IMR-90 (cell line): Measurements from ENCODE around the gene CD70. TPM values are rescaled to one million over a fixed set of nuclear protein-coding genes. Genes with fewer than 3 reads are reported as not detected.

ENCODE experiments used
- ATAC-seq: fragments of 200-7000 bp; cut with Tn5 transposase; 2 replicates; pipeline ENCODE4 v1.9.1; 2020; ENCODE audit warnings: low read depth, mild to moderate bottlenecking, moderate library complexity
- BruUV-seq: library from RNA; stranded (reverse); fragments of 400-500 nt; replicated peaks from 2 replicates; lab custom pipeline; 2021; lab: Mats Ljungman, UMichigan
- CTCF ChIA-PET: fragments of 300-600 bp; formaldehyde crosslinking; extraction: SDS; loops from one replicate; lab custom pipeline; 2021; ENCODE audit warnings: antibody characterized with exemption; lab: Yijun Ruan, JAX
- POLR2A ChIA-PET: fragments of 300-600 bp; sonication (Branson Sonifier 250); formaldehyde crosslinking; loops from one replicate; lab custom pipeline; 2022; ENCODE audit warnings: antibody characterized with exemption; ENCODE audit not compliant: unreplicated experiment; lab: Charles Lee
- DNase-seq: peaks from one replicate; pipeline ENCODE4 v3.0.0; 2013
- H2AFZ ChIP-seq: replicated peaks from 2 replicates; pipeline ENCODE3; 2013; ENCODE audit warnings: low read length, mild to moderate bottlenecking; ENCODE audit not compliant: poor library complexity
- H2AK5ac ChIP-seq: 2 replicates; pipeline ENCODE4 v1.6.1; 2013; ENCODE audit warnings: low read depth, low read length, inconsistent platforms
- H2AK9ac ChIP-seq: replicated peaks from 2 replicates; pipeline ENCODE3; 2013; ENCODE audit warnings: mild to moderate bottlenecking, low read depth, low read length, moderate library complexity; ENCODE audit not compliant: poor library complexity
- H2BK120ac ChIP-seq: 2 replicates; pipeline ENCODE4 v1.6.1; 2013; ENCODE audit warnings: low read depth, low read length, inconsistent platforms
- H2BK15ac ChIP-seq: 3 replicates; pipeline ENCODE4 v1.6.1; 2013; ENCODE audit warnings: low read depth, low read length, inconsistent platforms
- H2BK20ac ChIP-seq: 2 replicates; pipeline ENCODE4 v1.6.1; 2013; ENCODE audit warnings: low read depth, mild to moderate bottlenecking, inconsistent platforms, low read length, moderate library complexity
- H2BK5ac ChIP-seq: 2 replicates; pipeline ENCODE4 v1.6.1; 2013; ENCODE audit warnings: mild to moderate bottlenecking, low read depth, low read length, inconsistent platforms; ENCODE audit not compliant: poor library complexity, severe bottlenecking
- H3K14ac ChIP-seq: replicated peaks from 2 replicates; pipeline ENCODE4 v1.6.1; 2013; ENCODE audit warnings: low read depth, low read length, inconsistent platforms
- H3K18ac ChIP-seq: 2 replicates; pipeline ENCODE4 v1.6.1; 2013; ENCODE audit warnings: low read depth, low read length, control low read depth
- H3K23ac ChIP-seq: 2 replicates; pipeline ENCODE4 v1.6.1; 2013; ENCODE audit warnings: low read depth, low read length, inconsistent platforms
- H3K27ac ChIP-seq: 2 replicates; pipeline ENCODE4 v1.5.1; 2013; ENCODE audit warnings: mild to moderate bottlenecking, control low read depth, low read length; ENCODE audit not compliant: insufficient read depth
- H3K27me3 ChIP-seq: 2 replicates; pipeline ENCODE4 v1.6.1; 2013; ENCODE audit warnings: low read length; ENCODE audit not compliant: control insufficient read depth, insufficient read depth
- H3K36me3 ChIP-seq: 2 replicates; pipeline ENCODE4 v1.6.1; 2013; ENCODE audit warnings: low read length, mixed read lengths; ENCODE audit not compliant: control insufficient read depth, insufficient read depth
- H3K4ac ChIP-seq: 2 replicates; pipeline ENCODE4 v1.6.1; 2013; ENCODE audit warnings: low read depth, low read length, inconsistent platforms
- H3K4me1 ChIP-seq: 2 replicates; pipeline ENCODE4 v1.6.1; 2013; ENCODE audit warnings: low read length, mixed read lengths; ENCODE audit not compliant: control insufficient read depth, insufficient read depth
- H3K4me2 ChIP-seq: 2 replicates; pipeline ENCODE4 v1.6.1; 2013; ENCODE audit warnings: low read depth, mild to moderate bottlenecking, control low read depth, low read length, moderate library complexity
- H3K4me3 ChIP-seq: 2 replicates; pipeline ENCODE4 v1.5.1; 2013; ENCODE audit warnings: low read depth, mild to moderate bottlenecking, control low read depth, low read length, moderate library complexity; ENCODE audit not compliant: insufficient read depth
- H3K56ac ChIP-seq: 2 replicates; pipeline ENCODE4 v1.6.1; 2013; ENCODE audit warnings: low read length, inconsistent platforms; ENCODE audit not compliant: insufficient read depth; ENCODE audit errors: extremely low read depth
- H3K79me1 ChIP-seq, 2 experiments: 2 replicates each; pipeline ENCODE4 v1.6.1; 2013; ENCODE audit warnings: low read length in 2 of 2, inconsistent platforms in 1 of 2, low read depth in 1 of 2
- H3K9ac ChIP-seq: 2 replicates; pipeline ENCODE4 v1.6.1; 2013; ENCODE audit warnings: low read depth, low read length, control low read depth
- H3K9me1 ChIP-seq: 2 replicates; pipeline ENCODE4 v1.6.1; 2013; ENCODE audit warnings: low read length, inconsistent platforms; ENCODE audit not compliant: insufficient read depth
- H3K9me3 ChIP-seq: 2 replicates; pipeline ENCODE4 v1.6.1; 2013; ENCODE audit warnings: low read length; ENCODE audit not compliant: control insufficient read depth, insufficient read depth
- H4K20me1 ChIP-seq: 2 replicates; pipeline ENCODE4 v1.6.1; 2013; ENCODE audit warnings: low read length, inconsistent platforms; ENCODE audit not compliant: insufficient read depth
- H4K5ac ChIP-seq: 2 replicates; pipeline ENCODE4 v1.6.1; 2013; ENCODE audit warnings: mild to moderate bottlenecking, low read depth, low read length, control low read depth
- H4K8ac ChIP-seq, 2 experiments: 2 replicates each; pipeline ENCODE4 v1.6.1; 2013; ENCODE audit warnings: low read depth in 2 of 2, low read length in 2 of 2, control low read depth in 1 of 2, inconsistent platforms in 1 of 2
- H4K91ac ChIP-seq: 2 replicates; pipeline ENCODE4 v1.6.1; 2013; ENCODE audit warnings: low read depth, low read length, inconsistent platforms; ENCODE audit not compliant: insufficient read depth
- BHLHE40 ChIP-seq: fragments of 150-350 bp; IDR thresholded peaks from 2 replicates; pipeline ENCODE4 v1.6.1; 2016; ENCODE audit warnings: mild to moderate bottlenecking, low read depth, low read length
- CEBPB ChIP-seq: IDR thresholded peaks from 2 replicates; pipeline ENCODE4 v1.6.1; 2012; ENCODE audit warnings: low read depth, low read length, improper control_type of control experiment
- CHD1 ChIP-seq: IDR thresholded peaks from 2 replicates; pipeline ENCODE4 v1.6.1; 2012; ENCODE audit warnings: low read depth, low read length, improper control_type of control experiment
- CTCF ChIP-seq: conservative IDR thresholded peaks from 2 replicates; pipeline ENCODE4 v1.5.1; 2012; ENCODE audit warnings: mild to moderate bottlenecking, low read depth, low read length, improper control_type of control experiment
- ELK1 ChIP-seq: fragments of 150-350 bp; IDR thresholded peaks from 2 replicates; pipeline ENCODE4 v1.6.1; 2016; ENCODE audit warnings: low read depth, mild to moderate bottlenecking, low read length, moderate library complexity, borderline replicate concordance
- FOS ChIP-seq: fragments of 150-350 bp; IDR thresholded peaks from 2 replicates; pipeline ENCODE4 v1.6.1; 2016; ENCODE audit warnings: low read depth, low read length
- MAFK ChIP-seq: IDR thresholded peaks from 2 replicates; pipeline ENCODE4 v1.6.1; 2012; ENCODE audit warnings: low read depth, low read length, improper control_type of control experiment
- MAZ ChIP-seq: IDR thresholded peaks from 2 replicates; pipeline ENCODE4 v1.6.1; 2012; ENCODE audit warnings: low read depth, mild to moderate bottlenecking, low read length, improper control_type of control experiment, moderate library complexity, borderline replicate concordance
- MXI1 ChIP-seq: IDR thresholded peaks from 2 replicates; pipeline ENCODE4 v1.6.1; 2012; ENCODE audit warnings: low read depth, mild to moderate bottlenecking, low read length, moderate library complexity, borderline replicate concordance
- NFE2L2 ChIP-seq: fragments of 150-350 bp; IDR thresholded peaks from 2 replicates; pipeline ENCODE4 v1.6.1; 2016; ENCODE audit warnings: low read depth, mild to moderate bottlenecking, low read length
- POLR2A ChIP-seq: IDR thresholded peaks from 2 replicates; pipeline ENCODE4 v1.6.1; 2012; ENCODE audit warnings: mild to moderate bottlenecking, low read depth, low read length
- RAD21 ChIP-seq: IDR thresholded peaks from 2 replicates; pipeline ENCODE4 v1.6.1; 2012; ENCODE audit warnings: low read length, improper control_type of control experiment
- RCOR1 ChIP-seq: IDR thresholded peaks from 2 replicates; pipeline ENCODE4 v1.6.1; 2012; ENCODE audit warnings: mild to moderate bottlenecking, low read length, improper control_type of control experiment; ENCODE audit not compliant: insufficient replicate concordance
- RFX5 ChIP-seq: IDR thresholded peaks from 2 replicates; pipeline ENCODE4 v1.8.0; 2012; ENCODE audit warnings: low read depth, mild to moderate bottlenecking, low read length, moderate library complexity
- SMC3 ChIP-seq: fragments of 150-350 bp; IDR thresholded peaks from 2 replicates; pipeline ENCODE4 v1.6.1; 2016; ENCODE audit warnings: low read depth, mild to moderate bottlenecking, antibody characterized with exemption, low read length, moderate library complexity
- WGBS, 2 experiments: methylation state at CpG; one replicate each; pipeline versions ENCODE4 v1.1.5 to v1.1.7; 2013; ENCODE audit warnings: missing lambda C conversion rate in 2 of 2; ENCODE audit not compliant: insufficient read length in 1 of 2; ENCODE audit errors: extremely low coverage in 2 of 2; 5-methylcytosine and 5-hydroxymethylcytosine counted together
- dilution Hi-C: fragments of 300-500 bp; cut with HindIII; formaldehyde crosslinking; loops from one replicate; pipeline ENCODE4 v1.14.3; 2018; ENCODE audit warnings: low sequenced_read_pairs; ENCODE audit not compliant: unreplicated experiment
- in situ Hi-C: fragments of 300-500 bp; cut with MboI; formaldehyde crosslinking; loops from 3 replicates; pipeline ENCODE4 v1.14.3; 2019; ENCODE audit warnings: low sequenced_read_pairs, inconsistent platforms, mixed read lengths
- intact Hi-C: fragments of 100-400 bp; cut with micrococcal nuclease; formaldehyde crosslinking; loops from 2 replicates; pipeline ENCODE4 v1.10.0; 2022
- polyA plus RNA-seq, 3 experiments: library from polyadenylated mRNA; depleted of rRNA; stranded (reverse); fragments of >200 nt; gene quantifications; 2 replicates each; pipeline ENCODE4 v1.2.3, GENCODE V29; 2012; ENCODE audit warnings: low replicate concordance in 1 of 3
- total RNA-seq: library from RNA; depleted of rRNA; stranded (reverse); fragments of >200 nt; gene quantifications from 2 replicates; pipeline ENCODE4 v1.2.3, GENCODE V29; 2012
- TF ChIP-seq, protein P1 (sequence below): fragments of 150-350 bp; IDR thresholded peaks from 2 replicates; pipeline ENCODE4 v1.6.1; 2017; ENCODE audit warnings: mild to moderate bottlenecking, antibody characterized with exemption, low read length, low read depth

The CD70 gene
- total and polyA plus RNA-seq, 2 of the 4 experiments (the other 2 are of a cell fraction): not detected

DNA sequence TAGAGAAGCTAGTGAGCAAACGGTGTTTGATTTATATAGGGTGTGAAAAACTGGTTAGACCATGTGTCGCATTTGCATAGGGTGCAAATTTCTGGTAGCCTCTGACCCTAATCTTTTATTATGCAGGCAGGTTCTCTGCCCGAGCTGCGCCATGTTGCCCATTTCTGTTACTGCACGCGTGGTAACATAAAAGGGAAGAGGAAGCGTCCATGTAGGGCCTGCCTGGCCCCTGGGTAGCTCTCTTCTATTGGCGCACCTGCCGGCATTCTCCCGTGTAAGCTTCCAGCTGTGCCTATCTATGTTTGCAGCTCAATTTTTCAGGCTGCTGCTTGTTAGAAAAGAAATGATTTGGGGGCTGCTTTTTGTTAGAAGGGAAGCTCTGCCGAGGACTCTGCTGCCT lies 14.0 kb upstream of the CD70 start:
- Histone ChIP-seq H3K14ac (no peak overlapping the region), H3K27me3 (no peaks in the 10 kb centered on the region), H3K9me3 (no peaks in the 10 kb centered on the region), H3K4me2 (no peak overlapping the region), H3K9ac (no peak overlapping the region), H3K56ac (no peak overlapping the region), H2AK9ac (no peak overlapping the region), H3K4ac (no peak overlapping the region), H3K27ac (no peak overlapping the region), H4K91ac (no peak overlapping the region), H2AK5ac (no peak overlapping the region), H3K4me3 (no peak overlapping the region), H4K5ac (no peak overlapping the region), H3K23ac (no peak overlapping the region), H3K18ac (no peak overlapping the region), H2BK5ac (no peak overlapping the region), H2BK120ac (no peak overlapping the region), H2BK15ac (no peak overlapping the region), H2AFZ (no peak overlapping the region), H4K20me1 (no peaks in the 10 kb centered on the region), H3K4me1 (no peaks in the 10 kb centered on the region), H4K8ac (no peak overlapping the region), H2BK20ac (no peak overlapping the region), H3K79me1 (no peaks in the 10 kb centered on the region), H3K9me1 (no peaks in the 10 kb centered on the region), H3K36me3 (no peaks in the 10 kb centered on the region)
- no TSS peak for BruUV-seq
- ChIA-PET CTCF (no interaction called here), POLR2A (no interaction called here)
- no peak for ATAC-seq
- dilution Hi-C loops: no loop called here
- 66% methylated on average over 6 of the region's 11 CpGs; no CpG with 5 or more reads in 1 of the 2 experiments for WGBS, 2 experiments
- no peak for DNase-seq
- intact Hi-C loops: no loop called here
- in situ Hi-C loops: no loop called here
- TF ChIP-seq CHD1 (no peak), SMC3 (no peak), CEBPB (no peak), ELK1 (no peak), MAFK (no peak), MXI1 (no peak), RAD21 (no peak), FOS (no peak), NFE2L2 (no peak), RCOR1 (no peak), POLR2A (no peak), MAZ (no peak), RFX5 (no peak), BHLHE40 (no peak), CTCF (no peak)
- TF ChIP-seq, protein P1, sequence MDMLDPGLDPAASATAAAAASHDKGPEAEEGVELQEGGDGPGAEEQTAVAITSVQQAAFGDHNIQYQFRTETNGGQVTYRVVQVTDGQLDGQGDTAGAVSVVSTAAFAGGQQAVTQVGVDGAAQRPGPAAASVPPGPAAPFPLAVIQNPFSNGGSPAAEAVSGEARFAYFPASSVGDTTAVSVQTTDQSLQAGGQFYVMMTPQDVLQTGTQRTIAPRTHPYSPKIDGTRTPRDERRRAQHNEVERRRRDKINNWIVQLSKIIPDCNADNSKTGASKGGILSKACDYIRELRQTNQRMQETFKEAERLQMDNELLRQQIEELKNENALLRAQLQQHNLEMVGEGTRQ: no peak
